HG03460 (cell line): ENCODE results near the gene PRR7.

ENCODE experiments used
- ATAC-seq: cut with Tn5 transposase; IDR thresholded peaks from one replicate; pipeline ENCODE4 v1.9.1; 2021; ENCODE audit not compliant: unreplicated experiment

Gene PRR7

GRCh38 chr5:177434942-177435738, 11.5 kb upstream of the PRR7 start:
- ATAC-seq = no peak

- ATAC-seq = no peak
Measured at GRCh38 chr5:177435847-177436536, 10.6 kb upstream of the PRR7 start.

DNA sequence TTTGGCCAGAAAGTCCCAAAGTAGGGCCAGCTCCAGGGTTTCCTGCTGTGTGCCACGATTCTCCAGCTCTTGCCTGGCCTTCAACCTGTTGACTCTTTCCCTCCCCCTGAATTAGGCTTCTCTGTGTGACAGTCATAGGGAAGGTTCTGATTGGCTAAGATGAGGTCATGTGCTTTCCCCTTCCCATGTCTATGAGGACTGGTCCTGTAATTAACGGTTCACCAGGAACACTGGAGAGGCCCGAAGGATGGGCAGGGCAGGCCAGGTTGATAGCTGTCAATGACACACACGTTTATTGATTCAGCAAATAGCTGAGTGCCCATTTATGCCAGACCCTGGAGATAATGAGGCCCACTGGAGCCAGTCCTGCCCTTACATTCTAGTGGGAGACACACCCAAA, 9.0 kb upstream of the PRR7 start:
- no peak for ATAC-seq

GRCh38 chr5:177438468-177438867, 8.1 kb upstream of the PRR7 start:
- no peak for ATAC-seq

DNA sequence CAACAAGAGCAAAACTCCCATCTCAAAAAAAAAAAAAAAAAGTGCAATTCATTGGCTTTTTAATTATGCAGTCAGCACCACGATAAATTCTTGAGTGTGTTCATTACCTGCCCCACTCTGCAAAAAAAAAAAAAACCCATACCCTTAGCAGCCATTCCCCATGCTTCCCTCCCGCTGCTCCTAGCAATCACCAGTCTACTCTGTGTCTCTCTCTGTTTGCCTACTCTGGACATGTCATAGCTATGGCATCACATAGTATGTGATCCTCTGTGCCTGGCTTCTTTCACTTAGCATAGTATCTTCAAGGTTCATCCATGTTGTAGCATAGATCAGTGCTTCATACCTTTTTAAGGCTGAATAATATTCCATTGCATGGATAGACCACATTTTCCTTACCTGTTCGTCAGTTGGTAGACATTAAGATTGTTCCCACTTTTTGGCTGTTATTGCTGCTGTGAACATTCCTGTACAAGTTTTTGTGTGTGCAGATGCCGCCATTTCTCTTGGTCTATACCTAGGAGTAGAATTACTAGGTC, 7.0 kb upstream of the PRR7 start:
- no peak for ATAC-seq

DNA sequence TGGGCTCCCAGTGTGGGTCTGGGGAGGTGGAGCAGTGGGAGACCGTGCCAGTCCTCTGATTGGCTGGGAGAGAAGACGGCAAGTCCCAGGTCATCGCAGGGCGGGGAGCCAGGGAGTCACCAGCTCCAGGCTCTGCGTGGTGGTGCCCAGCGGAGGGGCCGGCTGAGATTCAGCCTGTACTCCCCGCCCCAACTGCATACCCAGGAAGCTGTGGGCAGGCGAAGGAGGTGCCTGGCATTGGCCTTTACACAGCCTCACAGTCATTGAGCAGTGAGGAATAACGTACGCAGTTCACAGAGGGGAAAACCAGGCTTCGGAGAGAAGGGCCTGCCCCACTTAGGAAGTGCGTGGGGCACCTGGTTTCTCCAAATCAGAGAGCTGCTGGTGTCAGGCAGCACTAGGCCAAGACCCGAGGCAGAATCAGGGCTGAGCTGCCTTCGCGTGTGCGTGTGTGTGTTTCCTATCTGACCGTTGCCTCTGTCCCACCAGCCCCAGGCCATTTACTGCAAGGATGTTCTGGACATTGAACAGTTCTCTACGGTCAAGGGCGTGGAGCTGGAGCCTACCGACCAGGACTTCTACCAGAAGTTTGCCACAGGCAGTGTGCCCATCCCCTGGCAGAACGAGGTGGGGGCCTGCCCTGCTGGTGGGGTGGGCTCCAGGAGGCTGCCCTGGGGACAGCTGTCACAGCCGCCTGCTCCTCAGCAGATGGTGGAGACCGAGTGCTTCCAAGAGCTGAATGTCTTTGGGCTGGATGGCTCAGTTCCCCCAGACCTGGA, 6.2 kb upstream of the PRR7 start:
- ATAC-seq = no peak

DNA sequence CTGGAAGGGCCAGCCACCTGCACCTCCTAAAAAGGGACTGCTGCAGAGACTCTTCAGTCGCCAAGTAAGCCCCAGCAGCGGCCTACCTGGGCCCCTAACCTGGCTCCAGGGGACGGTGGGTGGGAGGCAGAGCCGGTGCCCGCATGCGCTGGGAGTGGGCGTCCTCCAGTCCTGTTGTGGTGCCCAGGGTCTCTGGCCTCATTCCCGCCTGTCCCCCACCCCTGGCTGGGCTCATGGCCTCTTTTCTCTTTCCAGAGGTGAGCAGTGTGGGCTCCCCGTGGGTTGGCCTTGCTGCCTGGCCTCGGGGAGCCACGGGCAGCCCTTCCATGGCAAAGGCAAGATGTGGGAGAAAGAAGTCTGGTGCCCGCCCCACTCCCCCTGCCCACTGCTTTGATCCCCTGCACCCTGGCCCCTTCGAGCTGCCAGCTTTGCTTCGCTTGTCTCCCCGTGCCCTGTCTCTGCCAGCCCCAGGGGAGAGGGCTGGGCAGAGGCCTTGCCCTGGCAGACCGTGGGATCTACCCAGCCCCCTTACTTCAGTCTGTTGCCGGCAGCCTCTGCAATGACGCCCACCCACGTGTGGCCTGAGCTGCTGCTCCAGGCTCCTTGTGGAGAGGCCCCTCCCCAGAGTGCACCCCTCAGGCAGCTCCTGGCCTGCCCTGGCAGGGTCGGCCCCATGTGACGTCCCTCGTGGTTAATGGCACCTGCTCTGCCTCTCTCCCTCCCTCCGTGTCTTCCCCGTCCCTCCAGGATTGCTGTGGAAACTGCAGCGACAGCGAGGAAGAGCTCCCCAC, 5.4 kb upstream of the PRR7 start:
- ATAC-seq = no peak

DNA sequence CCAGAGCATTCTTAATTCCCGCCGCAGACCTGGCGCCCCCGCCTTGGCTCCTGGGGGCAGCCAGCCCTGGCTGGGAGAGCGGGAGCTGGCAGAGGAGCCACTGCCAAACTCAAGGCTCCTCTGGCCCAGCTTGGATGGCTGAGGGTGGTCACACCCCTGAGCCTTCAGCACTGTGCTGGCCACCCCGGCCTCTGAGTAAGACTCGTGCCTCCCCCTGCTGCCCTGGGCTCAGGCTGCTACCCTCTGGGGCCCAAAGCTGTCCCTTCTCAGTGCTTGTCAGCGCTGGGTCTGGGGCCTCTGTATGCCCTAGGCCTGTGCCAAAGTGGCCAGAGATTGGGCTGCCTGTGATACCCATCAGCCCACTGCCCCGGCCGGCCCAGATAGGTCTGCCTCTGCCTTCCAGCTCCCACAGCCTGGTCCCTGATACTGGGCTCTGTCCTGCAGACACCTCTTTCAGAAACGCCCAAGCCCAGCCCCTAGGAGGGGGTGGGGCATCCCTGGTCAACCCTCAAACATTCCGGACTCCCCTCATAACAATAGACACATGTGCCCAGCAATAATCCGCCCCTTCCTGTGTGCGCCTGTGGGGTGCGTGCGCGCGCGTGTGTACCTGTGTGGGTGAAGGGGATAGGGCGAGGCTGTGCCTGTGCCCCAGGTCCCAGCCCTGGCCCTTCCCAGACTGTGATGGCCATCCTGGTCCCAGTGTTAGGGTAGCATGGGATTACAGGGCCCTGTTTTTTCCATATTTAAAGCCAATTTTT, 4.4 kb upstream of the PRR7 start:
- no peak for ATAC-seq

DNA sequence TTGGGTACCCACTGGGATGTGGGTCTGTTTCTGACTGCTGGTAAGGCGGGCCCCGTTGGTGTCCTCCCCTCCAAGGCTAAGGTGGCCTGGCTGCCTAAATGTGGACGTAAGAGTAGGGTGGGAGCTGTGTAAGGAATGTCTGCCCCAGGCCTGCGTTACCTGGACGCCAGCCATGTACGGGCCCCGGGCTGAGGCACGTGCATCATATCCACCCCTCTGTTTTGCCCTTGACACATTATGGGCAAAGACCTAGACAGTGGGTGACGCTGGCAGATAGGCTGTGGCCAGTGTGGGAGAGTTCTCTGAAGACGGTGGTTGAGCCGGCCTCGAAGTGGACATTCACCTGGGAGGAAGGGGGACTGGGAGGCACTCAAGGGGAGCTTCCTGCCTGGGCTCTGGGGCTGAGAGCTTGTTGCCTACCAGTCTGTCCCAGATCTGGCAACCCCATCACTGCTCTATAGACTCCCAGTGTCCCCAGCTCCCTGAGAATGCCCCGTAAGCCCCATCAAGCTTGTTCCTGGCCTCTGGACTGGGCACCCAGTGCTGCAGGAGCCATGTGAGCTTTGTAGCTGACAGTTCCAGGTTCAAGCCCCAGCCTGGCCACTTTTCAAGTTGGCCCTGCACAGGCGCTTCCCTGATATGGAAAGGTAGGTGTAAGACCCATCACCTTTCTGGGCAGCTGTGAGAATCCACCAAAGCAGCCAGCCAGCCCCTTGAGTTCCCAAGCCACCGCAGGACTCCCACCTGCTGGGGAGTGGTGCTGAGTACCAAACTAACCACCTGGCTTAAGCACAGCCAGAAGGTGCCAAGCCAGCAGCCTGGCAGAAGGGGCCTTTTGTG, 3.2 kb upstream of the PRR7 start:
- ATAC-seq = no peak

GRCh38 chr5:177444106-177445051, 2.2 kb upstream of the PRR7 start:
- no peak for ATAC-seq

DNA sequence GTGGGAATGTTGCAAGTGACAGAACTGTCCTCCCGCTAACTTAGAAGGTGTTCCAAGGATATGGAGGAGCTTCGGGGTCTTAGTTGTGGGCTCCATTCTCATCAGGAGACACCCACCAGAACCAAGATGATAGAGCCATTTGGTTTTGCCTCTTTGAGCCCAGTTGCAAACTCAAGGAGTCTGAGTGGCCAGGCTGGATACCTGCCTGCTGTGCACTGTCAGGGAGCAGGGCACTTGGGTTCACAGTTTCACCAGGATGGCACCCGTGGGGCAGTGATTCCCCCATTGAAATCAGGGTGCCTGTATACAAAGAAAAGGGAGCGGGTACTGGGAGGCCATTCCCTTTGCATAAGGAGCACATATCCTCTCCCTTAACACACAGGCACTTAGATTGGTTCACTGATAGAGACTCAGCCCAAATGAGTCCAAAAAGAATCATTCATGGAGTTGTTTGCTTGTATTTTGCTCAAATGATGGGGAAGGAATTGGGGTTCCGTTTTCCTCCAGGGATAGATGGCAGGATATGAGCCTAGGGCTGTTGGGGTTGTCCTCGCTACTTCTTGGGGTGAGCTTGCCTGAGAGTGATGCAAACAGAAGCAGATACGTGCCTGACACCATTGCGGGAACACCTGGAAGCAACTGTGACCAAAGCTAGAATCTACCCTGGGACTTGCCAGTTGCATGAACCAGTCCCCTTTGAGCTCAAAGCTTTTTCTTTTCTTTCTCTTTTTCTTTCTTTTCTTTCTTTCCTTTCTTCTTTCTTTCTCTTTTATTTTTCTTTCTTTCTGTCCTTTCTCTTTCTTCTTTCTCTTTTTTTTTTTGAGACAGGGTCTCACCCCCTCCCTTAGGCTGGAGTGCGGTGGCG, 1.3 kb upstream of the PRR7 start:
- no peak for ATAC-seq

GRCh38 chr5:177445917-177446199, 756 bp upstream of the PRR7 start:
- ATAC-seq = no peak

DNA sequence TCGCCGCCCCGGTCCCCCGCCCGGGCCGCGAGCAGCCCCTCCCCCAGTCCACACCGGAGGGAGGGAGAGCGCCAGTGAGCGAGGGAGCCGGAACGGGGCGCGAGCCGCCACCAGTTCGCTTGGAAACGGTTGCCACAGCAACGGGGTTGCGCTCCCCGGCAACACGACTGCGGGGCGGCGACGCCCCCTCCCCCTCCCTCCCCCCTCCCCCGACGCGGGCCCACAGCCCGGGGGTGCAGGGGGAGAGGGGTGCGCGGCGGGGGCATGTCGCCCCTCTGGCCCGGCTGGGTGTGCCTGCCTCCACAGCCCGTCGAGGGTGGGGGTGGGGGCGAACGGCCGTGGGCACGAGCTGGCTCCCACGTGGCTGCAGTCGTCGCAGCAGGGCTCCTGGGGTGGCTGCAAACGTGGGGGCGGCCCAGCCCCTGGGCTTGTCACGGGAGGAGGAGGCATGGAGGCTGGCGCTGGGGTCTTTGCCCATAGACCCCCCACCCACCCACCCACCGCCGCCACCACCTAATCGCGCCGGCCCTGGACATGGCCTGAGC, 524 bp downstream of the PRR7 start:
- ATAC-seq = peak; percentile 35

- no peak for ATAC-seq
Measured at GRCh38 chr5:177447611-177448243, 1.1 kb downstream of the PRR7 start.

DNA sequence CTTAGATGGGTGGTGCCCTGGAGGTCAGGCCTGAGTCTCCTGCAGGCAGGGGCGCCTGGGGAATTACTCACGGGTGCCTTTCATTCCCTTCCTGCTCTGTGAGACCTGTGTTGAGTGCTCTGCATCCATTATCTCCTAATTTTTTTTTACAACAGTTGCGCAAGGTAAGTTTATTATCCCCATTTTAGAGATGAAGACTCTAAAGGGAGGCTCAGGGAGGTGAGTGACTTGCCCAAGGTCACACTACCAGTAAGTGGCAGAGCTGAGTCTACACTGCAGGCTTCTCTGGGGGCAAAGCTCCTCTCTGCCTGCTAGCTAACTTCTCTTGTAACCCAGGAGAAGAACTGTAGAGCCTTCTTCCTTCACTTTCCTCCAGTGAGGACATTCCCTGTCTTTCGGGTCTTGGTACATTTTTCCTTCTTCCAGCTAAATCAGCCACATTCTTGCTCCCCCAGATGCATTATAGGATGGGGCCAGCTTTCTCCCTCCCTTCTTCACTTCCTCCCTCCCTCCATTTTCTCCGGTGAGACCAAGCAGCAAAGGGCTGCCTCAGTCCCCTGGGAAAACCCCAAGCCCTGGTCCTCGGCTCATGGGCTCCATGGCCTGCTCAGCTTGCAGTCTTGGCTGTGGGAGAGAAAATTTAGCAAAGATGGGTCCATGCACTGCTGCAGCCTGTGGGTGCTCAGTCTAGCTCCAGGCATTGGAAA, 1.8 kb downstream of the PRR7 start:
- ATAC-seq = no peak
